HUES6 (cell line): ENCODE results near the gene TEX35.

Experiments
- H3K27ac ChIP-seq: 2 replicates; pipeline ENCODE4 v1.7.0; 2013; ENCODE audit warnings: low read depth, mild to moderate bottlenecking, low read length, inconsistent platforms
- H3K27me3 ChIP-seq: 2 replicates; pipeline ENCODE4 v1.6.1; 2013; ENCODE audit warnings: low read length; ENCODE audit not compliant: control insufficient read depth, insufficient read depth
- H3K36me3 ChIP-seq: 2 replicates; pipeline ENCODE4 v1.6.1; 2013; ENCODE audit warnings: low read length; ENCODE audit not compliant: control insufficient read depth, insufficient read depth
- H3K4me1 ChIP-seq: 2 replicates; pipeline ENCODE4 v1.6.1; 2013; ENCODE audit warnings: low read length; ENCODE audit not compliant: control insufficient read depth, insufficient read depth
- H3K4me3 ChIP-seq: 2 replicates; pipeline ENCODE4 v1.5.1; 2013; ENCODE audit warnings: low read depth, low read length
- H3K9ac ChIP-seq: one replicate; pipeline ENCODE4 v1.6.1; 2013; ENCODE audit warnings: mild to moderate bottlenecking, low read length
- H3K9me3 ChIP-seq: 2 replicates; pipeline ENCODE4 v1.6.1; 2013; ENCODE audit warnings: low read depth, low read length; ENCODE audit not compliant: control insufficient read depth, insufficient read depth

The TEX35 gene

GRCh38 chr1:178485541-178485981 lies 27.3 kb upstream of the TEX35 start:
- Histone ChIP-seq H3K36me3 (no peaks in the 10 kb centered on the region), H3K4me3 (no peak overlapping the region), H3K9me3 (no peaks in the 10 kb centered on the region), H3K27me3 (no peaks in the 10 kb centered on the region), H3K4me1 (no peaks in the 10 kb centered on the region), H3K9ac (no peak overlapping the region), H3K27ac (no peak overlapping the region)

- H3K4me3 ChIP-seq: no peak overlapping the region
- no peak overlapping the region for H3K27ac ChIP-seq
- H3K27me3 ChIP-seq: no peaks in the 10 kb centered on the region
- H3K9me3 ChIP-seq: no peaks in the 10 kb centered on the region
- H3K36me3 ChIP-seq: no peaks in the 10 kb centered on the region
- H3K9ac ChIP-seq: no peak overlapping the region
- H3K4me1 ChIP-seq: no peaks in the 10 kb centered on the region
Observed at GRCh38 chr1:178486100-178487069, 26.5 kb upstream of the TEX35 start.

- H3K9me3 ChIP-seq: no peaks in the 10 kb centered on the region
- no peak overlapping the region for H3K4me3 ChIP-seq
- H3K36me3 ChIP-seq: no peaks in the 10 kb centered on the region
- no peaks in the 10 kb centered on the region for H3K4me1 ChIP-seq
- H3K9ac ChIP-seq: no peak overlapping the region
- H3K27me3 ChIP-seq: no peaks in the 10 kb centered on the region
- H3K27ac ChIP-seq: no peak overlapping the region
Observed at GRCh38 chr1:178487070-178487615, 25.8 kb upstream of the TEX35 start.

DNA sequence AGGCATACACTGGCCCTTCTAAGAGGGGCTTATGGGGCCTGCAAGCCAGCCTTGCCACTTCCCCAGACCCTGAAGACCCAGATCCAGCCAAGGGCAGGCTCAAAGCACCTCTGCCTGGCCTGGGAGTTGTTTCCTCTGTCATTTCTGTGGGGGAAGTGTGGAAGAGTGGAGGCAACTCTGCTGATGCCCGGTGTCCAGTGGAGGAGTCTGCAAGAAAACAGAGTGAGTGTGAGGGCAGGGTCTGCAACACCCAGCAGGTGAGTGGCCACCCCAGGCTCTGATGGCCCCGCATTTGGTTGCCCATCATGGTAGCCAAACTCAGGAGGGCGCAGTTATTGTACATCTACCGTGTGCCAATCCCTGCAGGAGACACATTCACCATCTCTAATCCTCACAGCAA lies 24.5 kb upstream of the TEX35 start:
- no peak overlapping the region for H3K4me3 ChIP-seq
- no peaks in the 10 kb centered on the region for H3K9me3 ChIP-seq
- H3K27ac ChIP-seq: no peak overlapping the region
- H3K36me3 ChIP-seq: no peaks in the 10 kb centered on the region
- H3K9ac ChIP-seq: no peak overlapping the region
- H3K27me3 ChIP-seq: no peaks in the 10 kb centered on the region
- no peaks in the 10 kb centered on the region for H3K4me1 ChIP-seq

- Histone ChIP-seq H3K9ac (no peak overlapping the region), H3K4me3 (no peak overlapping the region), H3K27ac (no peak overlapping the region), H3K9me3 (no peaks in the 10 kb centered on the region), H3K27me3 (no peaks in the 10 kb centered on the region), H3K36me3 (no peaks in the 10 kb centered on the region), H3K4me1 (no peaks in the 10 kb centered on the region)
Observed at GRCh38 chr1:178489399-178489798, 23.5 kb upstream of the TEX35 start.

DNA sequence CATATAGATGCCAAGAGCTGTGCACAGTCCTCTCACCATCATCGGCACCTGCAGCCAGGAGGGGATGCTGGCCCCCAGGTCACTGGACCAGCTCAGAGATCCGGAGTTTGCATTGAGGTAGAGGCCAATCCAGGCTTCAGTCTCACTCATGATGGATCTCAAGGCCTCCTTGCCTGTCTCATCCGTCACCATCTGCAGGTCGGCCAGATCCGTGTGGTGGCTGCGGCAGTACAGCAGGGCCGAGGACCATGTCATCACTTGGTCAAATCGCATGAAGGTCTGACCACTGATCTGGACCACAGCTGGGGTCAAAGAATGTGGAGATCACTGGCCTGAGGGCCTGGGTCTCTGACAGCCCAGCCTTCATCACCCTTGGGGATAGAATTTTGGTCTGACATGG lies 22.8 kb upstream of the TEX35 start:
- no peaks in the 10 kb centered on the region for H3K9me3 ChIP-seq
- H3K4me1 ChIP-seq: no peaks in the 10 kb centered on the region
- H3K27ac ChIP-seq: no peak overlapping the region
- no peaks in the 10 kb centered on the region for H3K27me3 ChIP-seq
- no peaks in the 10 kb centered on the region for H3K36me3 ChIP-seq
- H3K9ac ChIP-seq: no peak overlapping the region
- H3K4me3 ChIP-seq: no peak overlapping the region

DNA sequence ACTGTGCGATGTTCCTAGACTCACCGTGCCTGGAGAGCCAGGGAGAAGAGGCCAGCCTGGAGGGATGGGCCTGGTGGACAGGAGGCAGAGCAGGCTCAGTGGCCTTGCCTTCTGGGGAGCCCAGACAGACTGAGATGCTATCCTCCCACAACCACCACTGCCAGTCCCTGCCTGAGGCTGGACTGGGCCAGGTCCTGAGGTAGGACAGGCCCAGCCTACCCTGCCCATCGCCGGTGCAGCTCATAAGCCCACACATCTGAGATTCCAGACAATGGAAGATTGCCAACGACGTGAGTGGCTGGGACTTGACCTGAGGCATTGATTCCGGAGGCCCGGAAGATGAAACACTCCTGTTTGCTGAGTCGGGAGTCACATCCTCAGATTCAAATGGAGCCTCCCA lies 21.9 kb upstream of the TEX35 start:
- Histone ChIP-seq H3K4me3 (no peak overlapping the region), H3K27ac (no peak overlapping the region), H3K9ac (no peak overlapping the region), H3K9me3 (no peaks in the 10 kb centered on the region), H3K4me1 (no peaks in the 10 kb centered on the region), H3K36me3 (no peaks in the 10 kb centered on the region), H3K27me3 (no peaks in the 10 kb centered on the region)

- H3K27ac ChIP-seq: no peak overlapping the region
Observed at GRCh38 chr1:178491721-178492120, 21.2 kb upstream of the TEX35 start.

DNA sequence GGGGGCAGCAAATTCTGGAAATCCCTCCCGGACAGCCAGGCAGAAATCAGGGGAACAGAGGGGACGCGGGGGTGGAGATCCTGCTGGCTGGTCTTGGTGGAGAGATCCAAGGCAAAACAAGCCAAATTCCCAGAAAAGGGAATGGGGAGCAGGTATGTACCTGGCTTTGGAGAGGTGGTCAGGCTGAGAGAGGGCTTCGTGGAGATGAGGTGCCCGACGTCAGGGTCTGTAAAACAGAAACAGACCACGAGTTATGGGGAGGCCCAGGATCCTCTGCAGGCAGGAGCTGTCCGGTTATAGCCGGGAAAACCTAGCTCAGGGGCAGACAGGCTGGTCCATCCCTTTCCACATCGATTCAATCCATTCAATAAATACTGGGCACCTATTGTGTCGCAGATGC lies 20.6 kb upstream of the TEX35 start:
- H3K4me3 ChIP-seq: no peak overlapping the region
- no peak overlapping the region for H3K27ac ChIP-seq
- H3K4me1 ChIP-seq: no peaks in the 10 kb centered on the region
- H3K36me3 ChIP-seq: no peaks in the 10 kb centered on the region
- no peak overlapping the region for H3K9ac ChIP-seq
- no peaks in the 10 kb centered on the region for H3K27me3 ChIP-seq
- H3K9me3 ChIP-seq: no peaks in the 10 kb centered on the region

More at GRCh38 chr1:178491721-178492120, 21.2 kb upstream of the TEX35 start:
- Histone ChIP-seq H3K9ac (no peak overlapping the region), H3K9me3 (no peaks in the 10 kb centered on the region), H3K4me3 (no peak overlapping the region), H3K36me3 (no peaks in the 10 kb centered on the region), H3K27me3 (no peaks in the 10 kb centered on the region), H3K4me1 (no peaks in the 10 kb centered on the region)

- Histone ChIP-seq H3K27me3 (no peaks in the 10 kb centered on the region), H3K4me1 (no peaks in the 10 kb centered on the region), H3K4me3 (no peak overlapping the region), H3K27ac (no peak overlapping the region), H3K9me3 (no peaks in the 10 kb centered on the region), H3K36me3 (no peaks in the 10 kb centered on the region), H3K9ac (no peak overlapping the region)
Observed at GRCh38 chr1:178493301-178493741, 19.6 kb upstream of the TEX35 start.

- no peak overlapping the region for H3K4me3 ChIP-seq
- H3K9me3 ChIP-seq: no peaks in the 10 kb centered on the region
- no peak overlapping the region for H3K9ac ChIP-seq
- no peak overlapping the region for H3K27ac ChIP-seq
- H3K4me1 ChIP-seq: no peaks in the 10 kb centered on the region
- H3K36me3 ChIP-seq: no peaks in the 10 kb centered on the region
- H3K27me3 ChIP-seq: no peaks in the 10 kb centered on the region
Observed at GRCh38 chr1:178494569-178494971, 18.3 kb upstream of the TEX35 start.
